GM21526 (cell line): ENCODE data around the gene MAST2.
"Not testable (repeated sequence)": the region's sequence is repeated elsewhere in the genome, so short reads cannot be mapped to it uniquely, and the experiment has no call there.

Experiments
- ATAC-seq: cut with Tn5 transposase; IDR thresholded peaks from one replicate; pipeline ENCODE4 v1.9.1; 2021; ENCODE audit warnings: moderate library complexity; ENCODE audit not compliant: unreplicated experiment, low FRiP score

MAST2 gene

GRCh38 chr1:45857101-45857700 is 53.8 kb downstream of the MAST2 start:
- no peak for ATAC-seq

GRCh38 chr1:45857755-45858492 is 54.5 kb downstream of the MAST2 start:
- not testable (repeated sequence) for ATAC-seq

- ATAC-seq, result no peak
Measured at GRCh38 chr1:45859221-45859620, 55.8 kb downstream of the MAST2 start.

- ATAC-seq, result no peak
Measured at GRCh38 chr1:45862008-45862407, 58.6 kb downstream of the MAST2 start.

- no peak for ATAC-seq
Measured at GRCh38 chr1:45863218-45863617, 59.8 kb downstream of the MAST2 start.

GRCh38 chr1:45864167-45865106 is 61.0 kb downstream of the MAST2 start:
- ATAC-seq, result no peak

- ATAC-seq, result no peak
Measured at GRCh38 chr1:45867697-45868348, 64.4 kb downstream of the MAST2 start.

GRCh38 chr1:45868861-45869260 is 65.4 kb downstream of the MAST2 start:
- no peak for ATAC-seq

GRCh38 chr1:45870500-45870899 is 67.1 kb downstream of the MAST2 start:
- ATAC-seq, result no peak

- ATAC-seq, result not testable (repeated sequence)
Measured at GRCh38 chr1:45872173-45872801, 68.9 kb downstream of the MAST2 start.

- ATAC-seq, result no peak
Measured at GRCh38 chr1:45876000-45876617, 72.7 kb downstream of the MAST2 start.

- ATAC-seq, result no peak
Measured at GRCh38 chr1:45877264-45877663, 73.9 kb downstream of the MAST2 start.

GRCh38 chr1:45879885-45880598 is 76.6 kb downstream of the MAST2 start:
- ATAC-seq, result no peak

- no peak for ATAC-seq
Measured at GRCh38 chr1:45880930-45881329, 77.5 kb downstream of the MAST2 start.

GRCh38 chr1:45883658-45884057 is 80.2 kb downstream of the MAST2 start:
- ATAC-seq, result no peak

- no peak for ATAC-seq
Measured at GRCh38 chr1:45884700-45885099, 81.3 kb downstream of the MAST2 start.

GRCh38 chr1:45886229-45886628 is 82.8 kb downstream of the MAST2 start:
- ATAC-seq, result no peak

- ATAC-seq, result no peak
Measured at GRCh38 chr1:45887156-45887842, 83.9 kb downstream of the MAST2 start.

- no peak for ATAC-seq
Measured at GRCh38 chr1:45890078-45890477, 86.7 kb downstream of the MAST2 start.
